Type B pancreatic cell (in vitro differentiated cells): Measurements from ENCODE around the gene SNPH. TPM values are rescaled to one million over a fixed set of nuclear protein-coding genes. Genes with fewer than 3 reads are reported as not detected.

Experiments used
- DNase-seq: peaks from one replicate; pipeline ENCODE4 v3.0.0; 2021; ENCODE audit warnings: mixed read lengths; ENCODE audit not compliant: unreplicated experiment; ENCODE audit errors: extremely low spot score
- H3K27ac Mint-ChIP-seq: 2 replicates; pipeline ENCODE4 v1.8.0; 2021; ENCODE audit warnings: mild to moderate bottlenecking, mixed read lengths
- H3K27me3 Mint-ChIP-seq: 2 replicates; pipeline ENCODE4 v1.8.0; 2021; ENCODE audit warnings: mixed read lengths
- H3K36me3 Mint-ChIP-seq: 2 replicates; pipeline ENCODE4 v1.8.0; 2021; ENCODE audit warnings: mixed read lengths
- H3K4me1 Mint-ChIP-seq: one replicate; pipeline ENCODE4 v1.8.0; 2021; ENCODE audit warnings: mixed read lengths; ENCODE audit not compliant: unreplicated experiment
- H3K4me3 Mint-ChIP-seq: 2 replicates; pipeline ENCODE4 v1.8.0; 2021; ENCODE audit warnings: mild to moderate bottlenecking, mixed read lengths
- H3K9me3 Mint-ChIP-seq: 2 replicates; pipeline ENCODE4 v1.8.0; 2021; ENCODE audit warnings: mixed read lengths
- total RNA-seq: library from RNA; stranded (reverse); gene quantifications from 2 replicates; pipeline ENCODE4 v1.2.1, GENCODE V29; 2021; ENCODE audit warnings: low replicate concordance
- TF ChIP-seq, protein P1 (sequence below): fragments of 200-600 bp; sonication (generic); conservative IDR thresholded peaks from 2 replicates; pipeline ENCODE4 v1.5.0; 2021; ENCODE audit warnings: antibody characterized with exemption, mild to moderate bottlenecking

SNPH gene
- total RNA-seq, 1 donor from 2014 or later, result 2.7 TPM

DNA sequence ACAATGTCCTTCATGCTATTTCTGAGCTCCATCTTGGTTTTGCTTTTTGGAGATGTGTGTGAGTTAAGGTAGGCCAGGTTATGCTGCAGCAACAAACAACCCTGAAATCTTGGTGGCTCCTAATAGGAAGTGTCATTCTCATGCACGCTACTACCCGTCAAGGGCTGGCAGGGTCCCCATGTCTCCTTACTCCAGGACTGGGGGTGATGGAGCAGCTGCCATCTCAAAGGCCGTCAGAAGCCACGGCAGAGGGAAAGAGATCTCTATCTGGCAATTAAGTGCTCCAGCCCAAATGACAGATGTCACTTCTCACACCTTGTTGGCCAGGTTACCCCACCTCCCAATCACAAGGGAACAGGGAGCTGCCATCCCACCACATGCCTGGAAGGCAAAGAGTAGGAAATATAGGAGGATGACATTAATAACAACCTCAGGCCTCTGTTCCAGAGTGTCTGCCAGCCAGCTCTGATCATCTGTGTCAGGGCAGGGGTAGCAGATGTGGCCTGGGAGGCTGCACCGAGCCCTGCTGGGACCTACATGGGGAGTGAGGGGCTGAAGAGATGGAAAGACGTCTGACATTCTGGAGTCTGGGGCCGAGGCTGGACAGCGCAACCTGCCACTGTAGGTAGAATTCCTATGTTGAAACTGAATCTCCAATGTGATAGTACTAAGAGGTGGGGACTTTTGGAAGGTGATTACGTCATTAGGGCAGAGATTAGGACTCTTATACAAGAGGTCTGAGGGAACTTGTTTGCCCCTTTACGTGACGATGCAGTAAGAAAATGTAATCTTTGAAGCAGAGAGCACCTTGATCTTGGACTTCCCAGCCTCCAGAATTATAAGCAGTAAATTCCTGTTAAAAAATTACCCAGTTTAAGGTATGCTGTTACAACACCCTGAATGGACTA lies 67.6 kb downstream of the SNPH start:
- DNase-seq, result peak; percentile 50
- Mint-ChIP-seq H3K27me3 (no peaks in the 10 kb centered on the region), H3K4me1 (peaks cover 14% of the 10 kb centered on the region), H3K27ac (no peak overlapping the region), H3K36me3 (no peaks in the 10 kb centered on the region), H3K9me3 (no peaks in the 10 kb centered on the region), H3K4me3 (no peak overlapping the region)
- TF ChIP-seq, protein P1, sequence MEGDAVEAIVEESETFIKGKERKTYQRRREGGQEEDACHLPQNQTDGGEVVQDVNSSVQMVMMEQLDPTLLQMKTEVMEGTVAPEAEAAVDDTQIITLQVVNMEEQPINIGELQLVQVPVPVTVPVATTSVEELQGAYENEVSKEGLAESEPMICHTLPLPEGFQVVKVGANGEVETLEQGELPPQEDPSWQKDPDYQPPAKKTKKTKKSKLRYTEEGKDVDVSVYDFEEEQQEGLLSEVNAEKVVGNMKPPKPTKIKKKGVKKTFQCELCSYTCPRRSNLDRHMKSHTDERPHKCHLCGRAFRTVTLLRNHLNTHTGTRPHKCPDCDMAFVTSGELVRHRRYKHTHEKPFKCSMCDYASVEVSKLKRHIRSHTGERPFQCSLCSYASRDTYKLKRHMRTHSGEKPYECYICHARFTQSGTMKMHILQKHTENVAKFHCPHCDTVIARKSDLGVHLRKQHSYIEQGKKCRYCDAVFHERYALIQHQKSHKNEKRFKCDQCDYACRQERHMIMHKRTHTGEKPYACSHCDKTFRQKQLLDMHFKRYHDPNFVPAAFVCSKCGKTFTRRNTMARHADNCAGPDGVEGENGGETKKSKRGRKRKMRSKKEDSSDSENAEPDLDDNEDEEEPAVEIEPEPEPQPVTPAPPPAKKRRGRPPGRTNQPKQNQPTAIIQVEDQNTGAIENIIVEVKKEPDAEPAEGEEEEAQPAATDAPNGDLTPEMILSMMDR, result no peak

DNA sequence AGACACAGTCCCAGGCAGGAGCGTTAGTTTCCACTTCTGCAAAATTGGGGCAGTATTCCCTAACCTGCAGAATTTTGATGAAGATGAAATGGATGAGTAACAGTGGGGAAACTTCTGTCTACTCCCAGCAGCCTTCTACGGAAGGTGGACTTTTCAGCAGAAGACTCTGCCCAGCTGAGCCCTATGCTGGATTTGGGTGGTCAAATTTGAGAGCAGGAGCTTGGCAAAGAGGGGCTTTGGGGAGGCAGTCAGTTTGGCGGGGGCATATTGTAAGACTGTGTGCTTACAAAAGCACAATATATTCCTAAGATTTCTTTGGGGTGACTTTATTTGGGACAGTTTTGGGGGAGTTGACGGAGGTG lies 68.3 kb downstream of the SNPH start:
- H3K9me3 Mint-ChIP-seq, result no peaks in the 10 kb centered on the region
- TF ChIP-seq, protein P1, result no peak
- peaks cover 11% of the 10 kb centered on the region for H3K4me1 Mint-ChIP-seq
- no peak overlapping the region for H3K27ac Mint-ChIP-seq
- no peaks in the 10 kb centered on the region for H3K36me3 Mint-ChIP-seq
- DNase-seq, result peak; percentile 16
- H3K4me3 Mint-ChIP-seq, result no peak overlapping the region
- no peaks in the 10 kb centered on the region for H3K27me3 Mint-ChIP-seq

DNA sequence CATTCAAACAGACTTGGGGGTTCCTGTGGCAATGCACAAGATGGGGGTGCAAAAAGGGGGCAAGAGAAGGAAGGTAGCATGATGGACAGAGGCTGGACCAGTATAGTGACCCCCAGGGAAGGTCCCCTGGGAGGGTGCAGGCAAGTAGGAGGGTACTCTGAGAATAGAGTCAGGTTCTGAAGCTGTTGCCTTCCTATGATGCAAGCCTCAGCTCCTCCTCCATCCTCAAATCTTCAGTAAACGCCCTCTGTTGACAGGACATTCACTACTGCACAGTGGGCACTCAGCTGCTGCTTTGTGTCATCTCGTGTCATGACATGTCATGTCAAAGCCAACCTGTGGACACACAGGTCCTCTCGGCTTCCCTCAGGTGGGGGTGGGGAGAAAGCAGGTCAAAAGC lies 68.7 kb downstream of the SNPH start:
- no peak overlapping the region for H3K27ac Mint-ChIP-seq
- peaks cover 7% of the 10 kb centered on the region for H3K4me1 Mint-ChIP-seq
- H3K4me3 Mint-ChIP-seq, result no peak overlapping the region
- TF ChIP-seq, protein P1, result no peak
- DNase-seq, result no peak
- no peaks in the 10 kb centered on the region for H3K27me3 Mint-ChIP-seq
- no peaks in the 10 kb centered on the region for H3K36me3 Mint-ChIP-seq
- no peaks in the 10 kb centered on the region for H3K9me3 Mint-ChIP-seq

GRCh38 chr20:1335961-1336698 lies 70.0 kb downstream of the SNPH start:
- Mint-ChIP-seq H3K9me3 (no peaks in the 10 kb centered on the region), H3K4me1 (peaks cover 6% of the 10 kb centered on the region), H3K27ac (no peak overlapping the region), H3K4me3 (no peak overlapping the region), H3K36me3 (no peaks in the 10 kb centered on the region), H3K27me3 (no peaks in the 10 kb centered on the region)
- no peak for DNase-seq
- TF ChIP-seq, protein P1, result no peak

GRCh38 chr20:1336699-1337367 lies 70.7 kb downstream of the SNPH start:
- Mint-ChIP-seq H3K4me1 (peaks cover 6% of the 10 kb centered on the region), H3K36me3 (no peaks in the 10 kb centered on the region), H3K9me3 (no peaks in the 10 kb centered on the region), H3K4me3 (no peak overlapping the region), H3K27ac (no peak overlapping the region), H3K27me3 (no peaks in the 10 kb centered on the region)
- peak; percentile 42 for DNase-seq
- TF ChIP-seq, protein P1, result no peak
